HG03103 (cell line): Measurements from ENCODE around the gene PKDREJ.

Experiments used
- ATAC-seq: cut with Tn5 transposase; IDR thresholded peaks from one replicate; pipeline ENCODE4 v1.9.1; 2021; ENCODE audit warnings: low read depth; ENCODE audit not compliant: unreplicated experiment

Gene PKDREJ

GRCh38 chr22:46239261-46240048 is 23.7 kb downstream of the PKDREJ start:
- no peak for ATAC-seq

- ATAC-seq = no peak
Measured at GRCh38 chr22:46238541-46238940, 24.6 kb downstream of the PKDREJ start.

GRCh38 chr22:46237453-46238124 is 25.6 kb downstream of the PKDREJ start:
- no peak for ATAC-seq

- no peak for ATAC-seq
Measured at GRCh38 chr22:46234969-46235368, 28.2 kb downstream of the PKDREJ start.

- no peak for ATAC-seq
Measured at GRCh38 chr22:46233231-46233630, 29.9 kb downstream of the PKDREJ start.

GRCh38 chr22:46230262-46230901 is 32.8 kb downstream of the PKDREJ start:
- no peak for ATAC-seq

- ATAC-seq = no peak
Measured at GRCh38 chr22:46229701-46230100, 33.4 kb downstream of the PKDREJ start.

GRCh38 chr22:46226577-46226976 is 36.6 kb downstream of the PKDREJ start:
- ATAC-seq = no peak

GRCh38 chr22:46225631-46226030 is 37.5 kb downstream of the PKDREJ start:
- no peak for ATAC-seq

GRCh38 chr22:46224898-46225290 is 38.2 kb downstream of the PKDREJ start:
- no peak for ATAC-seq

GRCh38 chr22:46224044-46224897 is 38.9 kb downstream of the PKDREJ start:
- ATAC-seq = no peak

GRCh38 chr22:46220921-46221320 is 42.2 kb downstream of the PKDREJ start:
- no peak for ATAC-seq

- no peak for ATAC-seq
Measured at GRCh38 chr22:46219636-46220035, 43.5 kb downstream of the PKDREJ start.

GRCh38 chr22:46214616-46215015 is 48.5 kb downstream of the PKDREJ start:
- no peak for ATAC-seq

- no peak for ATAC-seq
Measured at GRCh38 chr22:46214149-46214548, 49.0 kb downstream of the PKDREJ start.

- no peak for ATAC-seq
Measured at GRCh38 chr22:46213052-46213451, 50.1 kb downstream of the PKDREJ start.

- no peak for ATAC-seq
Measured at GRCh38 chr22:46212195-46212594, 50.9 kb downstream of the PKDREJ start.

- no peak for ATAC-seq
Measured at GRCh38 chr22:46209262-46209661, 53.9 kb downstream of the PKDREJ start.
